GM23248 (cell line): ENCODE measurements around the gene TEN1.

Source experiments
- EZH2 ChIP-seq: fragments of 200-600 bp; sonication (generic); IDR thresholded peaks from 2 replicates; pipeline ENCODE4 v1.6.1; 2018; ENCODE audit warnings: antibody characterized with exemption, mild to moderate bottlenecking; ENCODE audit not compliant: insufficient read depth, poor library complexity, severe bottlenecking
- EZH2phosphoT487 ChIP-seq: fragments of 200-600 bp; sonication (generic); IDR thresholded peaks from 2 replicates; pipeline ENCODE4 v1.6.1; 2018; ENCODE audit warnings: antibody characterized with exemption, moderate library complexity, mild to moderate bottlenecking, low read depth; ENCODE audit not compliant: insufficient read depth

DNA sequence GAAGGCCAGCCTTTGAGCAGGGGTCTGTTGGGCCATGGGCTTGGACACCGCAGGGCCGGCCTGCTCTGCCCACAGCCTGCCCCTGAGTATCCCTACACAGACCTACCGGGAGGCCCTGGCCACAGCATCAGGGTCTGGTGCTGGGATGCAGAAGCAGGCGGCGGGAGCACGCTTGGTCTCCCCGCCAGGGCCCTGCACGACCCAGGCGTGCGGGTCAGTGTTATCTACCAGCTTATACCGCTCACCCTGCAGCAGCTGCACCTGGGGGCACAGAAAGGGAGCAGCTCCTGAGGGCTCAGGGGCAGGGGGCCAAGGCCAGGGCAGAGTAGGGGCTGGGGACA lies 39.3 kb downstream of the TEN1 start:
- TF ChIP-seq EZH2 (no peak), EZH2phosphoT487 (no peak)
